ENCODE results near the gene KRTAP3-1.
"Not testable (repeated sequence)": the region's sequence is repeated elsewhere in the genome, so short reads cannot be mapped to it uniquely, and the experiment has no call there.

KRTAP3-1 gene

GRCh38 chr17:41008811-41009210, at the start of gene KRTAP3-1:
KRTAP3-1 (minus strand) TSS chr17:41009128; CDS start chr17:41009074, 54 bp downstream.
- DNase-seq (ENCODE audit: low read depth in 2 of 2), result no peak

DNA sequence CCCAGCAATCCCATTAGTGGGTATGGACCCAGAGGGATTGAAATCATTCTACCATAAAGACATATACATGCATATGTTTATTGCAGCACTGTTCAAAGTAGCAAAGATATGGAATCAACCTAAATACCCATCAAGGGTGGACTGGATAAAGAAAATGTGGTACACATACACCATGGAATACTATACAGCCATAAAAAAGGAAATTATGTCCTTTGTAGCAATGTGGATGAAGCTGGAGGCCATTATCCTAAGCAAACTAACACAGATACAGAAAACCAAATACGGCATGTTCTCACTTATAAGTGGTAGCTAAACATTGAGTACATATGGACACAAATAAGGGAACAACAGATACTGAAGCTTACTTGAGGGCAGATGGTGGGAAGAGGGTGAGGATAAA, 48.6 kb upstream of the KRTAP3-1 start:
- no peak for DNase-seq (ENCODE audit: low read depth in 2 of 2)

GRCh38 chr17:41055130-41055529, 46.2 kb upstream of the KRTAP3-1 start, which contains the start of gene KRTAP2-2:
KRTAP2-2 (minus strand) TSS chr17:41055230; CDS start chr17:41055211, 19 bp downstream.
- not testable (repeated sequence) for DNase-seq (ENCODE audit: low read depth in 2 of 2)

- DNase-seq (ENCODE audit: low read depth in 2 of 2), result not testable (repeated sequence)
Observed at GRCh38 chr17:41054556-41054955, 45.6 kb upstream of the KRTAP3-1 start.

DNA sequence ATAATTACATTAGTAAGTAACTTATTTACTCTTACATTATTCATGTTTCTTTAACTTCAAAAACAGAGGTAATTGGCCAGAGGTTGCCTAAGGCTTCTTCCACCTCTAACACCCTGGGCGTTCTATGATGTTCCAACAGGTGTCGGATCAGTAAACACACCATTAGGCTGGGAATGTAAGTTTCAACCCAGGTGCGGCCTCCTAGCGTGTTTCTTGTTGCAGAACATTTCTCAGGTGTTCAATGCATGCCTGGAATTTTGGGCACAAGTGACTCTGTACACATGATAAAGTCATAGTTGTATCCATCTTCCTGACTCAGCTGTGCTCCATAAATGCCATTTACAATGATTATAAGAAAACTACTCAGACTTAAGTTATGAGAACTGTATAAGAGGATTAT, 45.1 kb upstream of the KRTAP3-1 start:
- DNase-seq (ENCODE audit: low read depth in 2 of 2), result no peak

- no peak for DNase-seq (ENCODE audit: low read depth in 2 of 2)
Observed at GRCh38 chr17:41052566-41052965, 43.6 kb upstream of the KRTAP3-1 start.

- no peak for DNase-seq (ENCODE audit: low read depth in 2 of 2)
Observed at GRCh38 chr17:41049110-41049509, 40.2 kb upstream of the KRTAP3-1 start.

GRCh38 chr17:41048441-41048840, 39.5 kb upstream of the KRTAP3-1 start:
- no peak for DNase-seq (ENCODE audit: low read depth in 2 of 2)

DNA sequence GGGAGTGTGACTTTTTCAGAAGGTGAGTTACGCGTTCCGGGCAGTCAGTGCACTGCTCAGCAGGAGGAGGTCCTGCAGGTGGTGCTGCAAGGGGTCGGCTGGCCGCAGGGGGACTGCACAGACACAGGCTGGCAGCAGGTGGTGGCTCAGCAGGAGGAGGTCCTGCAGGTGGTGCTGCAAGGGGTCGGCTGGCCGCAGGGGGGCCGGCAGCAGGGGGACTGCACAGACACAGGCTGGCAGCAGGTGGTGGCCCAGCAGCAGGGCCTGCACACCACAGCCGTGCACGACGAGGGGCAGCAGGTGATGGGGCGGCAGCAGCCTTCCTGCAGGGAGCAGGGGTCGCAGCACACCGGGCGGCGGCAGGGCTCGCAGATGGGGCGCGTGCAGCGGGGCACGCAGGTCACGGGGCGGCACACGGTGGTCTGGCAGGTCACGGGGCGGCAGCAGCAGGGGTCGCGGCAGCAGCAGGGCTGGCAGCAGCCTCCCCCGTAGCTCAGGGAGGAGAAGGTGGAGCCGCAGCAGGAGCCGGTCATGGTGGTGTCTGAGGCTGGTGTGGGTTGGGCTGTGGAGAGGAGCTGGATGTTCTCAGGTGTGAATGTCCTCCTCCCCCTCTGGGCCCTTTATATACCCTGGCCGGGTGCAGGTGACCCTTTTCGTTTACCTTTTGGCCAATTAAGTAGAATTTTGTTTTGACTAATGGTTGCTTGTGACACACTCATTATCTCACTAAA, 38.0 kb upstream of the KRTAP3-1 start, which contains the start of gene KRTAP2-1:
Gene KRTAP2-1, minus strand, starts transcription at position 582 of the 731 bp plus-strand sequence. Its CDS starts 49 bp downstream, at position 533.
- DNase-seq (ENCODE audit: low read depth in 2 of 2), result not testable (repeated sequence)

- no peak for DNase-seq (ENCODE audit: low read depth in 2 of 2)
Observed at GRCh38 chr17:41042953-41043352, 34.0 kb upstream of the KRTAP3-1 start.

GRCh38 chr17:41040783-41041571, 32.0 kb upstream of the KRTAP3-1 start, which contains the start of gene KRTAP1-1:
KRTAP1-1 (minus strand) TSS chr17:41041450; CDS start chr17:41041397, 53 bp downstream.
- DNase-seq (ENCODE audit: low read depth in 2 of 2), result not testable (repeated sequence)

- no peak for DNase-seq (ENCODE audit: low read depth in 2 of 2)
Observed at GRCh38 chr17:41037853-41038350, 29.0 kb upstream of the KRTAP3-1 start.

DNA sequence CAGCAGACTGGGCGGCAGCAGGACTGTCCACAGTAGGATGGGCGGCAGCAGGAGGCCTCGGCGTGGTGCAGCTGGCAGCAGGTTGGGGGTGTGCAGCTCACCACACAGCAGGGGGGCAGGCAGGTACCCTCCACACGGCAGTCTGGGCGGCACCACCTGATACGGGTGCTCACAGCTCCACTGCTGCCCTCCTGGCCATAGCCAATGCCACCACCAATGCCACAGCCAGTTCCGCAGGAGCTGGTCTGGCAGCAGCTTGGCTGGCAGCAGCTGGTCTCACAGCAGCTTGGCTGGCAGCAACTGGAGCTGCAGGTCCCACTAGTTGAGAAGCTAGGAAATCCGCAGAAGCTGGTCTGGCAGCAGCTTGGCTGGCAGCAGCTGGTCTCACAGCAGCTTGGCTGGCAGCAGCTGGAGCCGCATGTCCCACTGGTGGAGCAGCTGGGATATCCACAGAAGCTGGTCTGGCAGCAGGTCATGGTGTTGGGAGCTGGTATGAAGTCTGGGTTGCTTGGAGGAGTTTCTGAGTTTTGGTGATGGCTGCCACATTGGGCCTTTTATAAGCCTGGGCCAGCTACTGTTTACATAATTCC, 25.5 kb upstream of the KRTAP3-1 start, which contains the start of gene KRTAP1-3:
Gene KRTAP1-3, minus strand, starts transcription at position 529 of the 590 bp plus-strand sequence. Its CDS starts 53 bp downstream, at position 476.
- DNase-seq (ENCODE audit: low read depth in 2 of 2), result not testable (repeated sequence)

GRCh38 chr17:41029633-41030245, 20.8 kb upstream of the KRTAP3-1 start, which contains the start of gene KRTAP1-4:
KRTAP1-4 (minus strand) TSS chr17:41030195; CDS start chr17:41030078, 117 bp downstream.
- DNase-seq (ENCODE audit: low read depth in 2 of 2), result no peak

- no peak for DNase-seq (ENCODE audit: low read depth in 2 of 2)
Observed at GRCh38 chr17:41026715-41027471, 18.0 kb upstream of the KRTAP3-1 start, which contains the start of gene KRTAP1-5. KRTAP1-5 (minus strand) TSS chr17:41027208; CDS start chr17:41027155, 53 bp downstream.

DNA sequence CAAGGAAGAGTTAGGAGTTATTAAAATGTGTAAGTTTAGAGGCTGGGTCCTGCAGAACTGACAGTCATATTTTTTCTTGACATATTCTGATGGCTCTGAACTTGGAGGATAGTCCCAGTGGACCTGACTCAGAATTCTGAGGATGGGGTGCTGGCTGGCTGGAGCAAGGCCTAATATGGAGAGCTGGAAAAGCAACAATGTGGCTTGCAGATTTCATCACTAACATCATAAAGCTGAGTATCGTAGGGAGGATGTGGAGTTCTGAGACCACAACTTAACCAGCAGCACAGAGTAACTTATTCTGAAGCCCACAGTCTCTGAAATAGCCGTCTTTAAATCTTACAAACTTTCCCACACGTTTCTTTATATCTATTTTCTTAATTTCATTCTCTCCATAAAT, 15.8 kb upstream of the KRTAP3-1 start:
- no peak for DNase-seq (ENCODE audit: low read depth in 2 of 2)

GRCh38 chr17:41020336-41020735, 11.4 kb upstream of the KRTAP3-1 start:
- DNase-seq (ENCODE audit: low read depth in 2 of 2), result no peak

GRCh38 chr17:41019415-41019814, 10.5 kb upstream of the KRTAP3-1 start:
- no peak for DNase-seq (ENCODE audit: low read depth in 2 of 2)

GRCh38 chr17:41018541-41018940, 9.6 kb upstream of the KRTAP3-1 start:
- no peak for DNase-seq (ENCODE audit: low read depth in 2 of 2)

DNA sequence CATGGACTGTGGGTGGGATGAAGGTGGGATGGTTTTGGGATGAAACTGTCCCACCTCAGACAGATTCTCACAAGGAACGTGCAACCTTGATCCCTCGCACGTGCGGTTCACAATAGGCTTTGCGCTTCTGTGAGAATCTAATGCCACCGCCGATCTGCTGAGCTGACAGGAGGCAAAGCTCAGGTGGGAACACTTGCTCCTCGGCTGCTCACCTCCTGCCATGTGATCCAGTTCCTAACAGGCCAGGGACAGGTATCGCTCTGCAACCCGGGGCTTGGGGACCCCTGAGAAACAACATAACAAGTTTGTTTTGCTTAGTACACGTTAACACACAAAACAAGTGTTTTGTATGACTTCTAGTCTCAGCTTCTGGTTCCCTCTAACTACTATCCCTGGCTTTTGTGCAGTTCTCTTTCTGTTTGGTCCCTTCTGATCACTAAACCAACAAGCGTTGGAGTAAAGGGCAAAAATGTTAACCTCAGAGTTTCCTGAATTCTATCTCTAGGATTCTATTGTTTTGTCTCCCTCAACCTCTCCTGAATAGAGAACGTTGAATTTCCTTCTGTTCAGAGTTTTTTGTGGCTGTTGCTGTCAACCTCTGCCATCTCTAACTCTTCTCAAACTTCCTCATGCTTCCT, 7.8 kb upstream of the KRTAP3-1 start:
- no peak for DNase-seq (ENCODE audit: low read depth in 2 of 2)

Data from stimulated activated CD4-positive, alpha-beta T cell treated with anti-CD3 and anti-CD28 coated beads, Interleukin-1b, Interleukin-23, amount 100 ng/mL, for 1 hour (primary cell).